Immature natural killer cell (primary cell): ENCODE data around the gene CES4A. TPM values are rescaled to one million over a fixed set of nuclear protein-coding genes. Genes with fewer than 3 reads are reported as not detected.
"Not testable (repeated sequence)": the region's sequence is repeated elsewhere in the genome, so short reads cannot be mapped to it uniquely, and the experiment has no call there.

Experiments used
- DNase-seq, 3 donors: peaks; one replicate each; pipeline ENCODE4 v3.0.0; 2022; ENCODE audit warnings: mixed read lengths in 1 of 3
- H3K27ac Mint-ChIP-seq, 6 donors: one replicate each; pipeline ENCODE4 v1.8.0; 2020; ENCODE audit warnings: mixed read lengths in 6 of 6, mild to moderate bottlenecking in 5 of 6, inconsistent platforms in 4 of 6, moderate library complexity in 3 of 6
- H3K27me3 Mint-ChIP-seq, 3 donors: one replicate each; pipeline ENCODE4 v1.8.0; 2020 to 2021; ENCODE audit warnings: low read depth in 3 of 3, mild to moderate bottlenecking in 3 of 3, mixed read lengths in 3 of 3, moderate library complexity in 3 of 3, inconsistent platforms in 1 of 3
- H3K36me3 Mint-ChIP-seq, 3 donors: one replicate each; pipeline ENCODE4 v1.8.0; 2020; ENCODE audit warnings: mixed read lengths in 3 of 3, inconsistent platforms in 2 of 3, mild to moderate bottlenecking in 2 of 3
- H3K4me1 Mint-ChIP-seq, 2 donors: one replicate each; pipeline ENCODE4 v1.8.0; 2020; ENCODE audit warnings: inconsistent platforms in 2 of 2, mild to moderate bottlenecking in 2 of 2, mixed read lengths in 2 of 2, moderate library complexity in 1 of 2
- H3K4me3 Mint-ChIP-seq, 5 donors: one replicate each; pipeline ENCODE4 v1.8.0; 2020; ENCODE audit warnings: mild to moderate bottlenecking in 5 of 5, mixed read lengths in 5 of 5, inconsistent platforms in 3 of 5, moderate library complexity in 3 of 5
- H3K9me3 Mint-ChIP-seq, 6 donors: one replicate each; pipeline ENCODE4 v1.8.0; 2020; ENCODE audit warnings: mild to moderate bottlenecking in 6 of 6, mixed read lengths in 6 of 6, inconsistent platforms in 4 of 6, moderate library complexity in 3 of 6
- polyA plus RNA-seq, 3 donors: library from polyadenylated mRNA; unstranded; fragments of 300-500 nt; fragmentation: Illumina TruSeq; gene quantifications; one replicate each; pipeline ENCODE4 v1.2.3, GENCODE V29; 2021

Gene CES4A
- polyA plus RNA-seq, 3 donors from 2014 or later = 0.98 to 1.6 TPM; not detected in 1

GRCh38 chr16:66949472-66949871, 38.9 kb upstream of the CES4A start:
- Mint-ChIP-seq H3K4me1 (peaks cover 22 to 27% of the 10 kb centered on the region in 2 donors), H3K27me3 (peaks cover 10 to 27% (median 17%) of the 10 kb centered on the region in 3 donors)

GRCh38 chr16:66950437-66950836, 38.0 kb upstream of the CES4A start:
- Mint-ChIP-seq H3K4me3 (no peak overlapping the region), H3K4me1 (peaks cover 22 to 27% of the 10 kb centered on the region in 2 donors), H3K27me3 (peaks cover 10 to 27% (median 17%) of the 10 kb centered on the region in 3 donors), H3K9me3 (peaks cover 0 to 3% (median 0%) of the 10 kb centered on the region in 6 donors), H3K36me3 (peaks cover 0 to 4% (median 0%) of the 10 kb centered on the region in 3 donors), H3K27ac (no peak overlapping the region)
- DNase-seq = no peak

More at GRCh38 chr16:66949472-66949871, 38.9 kb upstream of the CES4A start:
- no peak for DNase-seq
- H3K36me3 Mint-ChIP-seq = peaks cover 0 to 4% (median 0%) of the 10 kb centered on the region in 3 donors
- peaks cover 0 to 3% (median 0%) of the 10 kb centered on the region in 6 donors for H3K9me3 Mint-ChIP-seq
- no peak overlapping the region for H3K27ac Mint-ChIP-seq
- peak overlapping the region in 3 of 5 donors; percentile 36 to 92 (median 57) for H3K4me3 Mint-ChIP-seq

- DNase-seq = no peak
- no peak overlapping the region for H3K4me3 Mint-ChIP-seq
- peaks cover 10 to 27% (median 17%) of the 10 kb centered on the region in 3 donors for H3K27me3 Mint-ChIP-seq
- peaks cover 22 to 27% of the 10 kb centered on the region in 2 donors for H3K4me1 Mint-ChIP-seq
- no peak overlapping the region for H3K27ac Mint-ChIP-seq
- H3K36me3 Mint-ChIP-seq = peaks cover 0 to 4% (median 0%) of the 10 kb centered on the region in 3 donors
- H3K9me3 Mint-ChIP-seq = peaks cover 0 to 3% (median 0%) of the 10 kb centered on the region in 6 donors
These were observed 37.2 kb upstream of the CES4A start for GRCh38 chr16:66950971-66951790.

GRCh38 chr16:66952430-66953110, 35.8 kb upstream of the CES4A start:
- peaks cover 12 to 27% (median 14%) of the 10 kb centered on the region in 3 donors for H3K27me3 Mint-ChIP-seq
- DNase-seq = no peak
- no peak overlapping the region for H3K4me3 Mint-ChIP-seq
- peaks cover 0 to 3% (median 0%) of the 10 kb centered on the region in 6 donors for H3K9me3 Mint-ChIP-seq
- peaks cover 0 to 4% (median 0%) of the 10 kb centered on the region in 3 donors for H3K36me3 Mint-ChIP-seq
- H3K4me1 Mint-ChIP-seq = peaks cover 15 to 20% of the 10 kb centered on the region in 2 donors
- H3K27ac Mint-ChIP-seq = no peak overlapping the region

GRCh38 chr16:66953462-66954096, 34.8 kb upstream of the CES4A start:
- Mint-ChIP-seq H3K9me3 (peaks cover 0 to 3% (median 0%) of the 10 kb centered on the region in 6 donors), H3K36me3 (peaks cover 0 to 4% (median 0%) of the 10 kb centered on the region in 3 donors), H3K27ac (peak overlapping the region in 1 of 6 donors; percentile 61), H3K4me1 (peaks cover 6 to 10% of the 10 kb centered on the region in 2 donors), H3K4me3 (no peak overlapping the region), H3K27me3 (peaks cover 11 to 21% (median 14%) of the 10 kb centered on the region in 3 donors)
- no peak for DNase-seq

GRCh38 chr16:66954097-66954659, 34.2 kb upstream of the CES4A start:
- peaks cover 0 to 4% (median 0%) of the 10 kb centered on the region in 3 donors for H3K36me3 Mint-ChIP-seq
- H3K9me3 Mint-ChIP-seq = peaks cover 0 to 3% (median 0%) of the 10 kb centered on the region in 6 donors
- DNase-seq = peak; percentile 51 to 62 (median 52)
- H3K27ac Mint-ChIP-seq = peak overlapping the region in 1 of 6 donors; percentile 61
- H3K4me1 Mint-ChIP-seq = peaks cover 0 to 5% of the 10 kb centered on the region in 2 donors
- H3K27me3 Mint-ChIP-seq = peaks cover 8 to 21% (median 14%) of the 10 kb centered on the region in 3 donors
- no peak overlapping the region for H3K4me3 Mint-ChIP-seq

- H3K4me1 Mint-ChIP-seq, H3K9me3 Mint-ChIP-seq, H3K4me3 Mint-ChIP-seq, H3K27ac Mint-ChIP-seq, H3K36me3 Mint-ChIP-seq, DNase-seq: not testable (repeated sequence)
- H3K27me3 Mint-ChIP-seq = peaks cover 4 to 14% (median 10%) of the 10 kb centered on the region in 3 donors
These were observed 32.8 kb upstream of the CES4A start for GRCh38 chr16:66955363-66956153.

- not testable (repeated sequence) for H3K9me3 Mint-ChIP-seq, H3K4me3 Mint-ChIP-seq, H3K36me3 Mint-ChIP-seq, DNase-seq, H3K27ac Mint-ChIP-seq, H3K4me1 Mint-ChIP-seq
- peaks cover 4 to 14% (median 9%) of the 10 kb centered on the region in 3 donors for H3K27me3 Mint-ChIP-seq
These were observed 32.3 kb upstream of the CES4A start for GRCh38 chr16:66956154-66956457.

GRCh38 chr16:66958857-66959703, 29.3 kb upstream of the CES4A start:
- Mint-ChIP-seq H3K36me3 (peaks cover 0 to under 1% (median 0%) of the 10 kb centered on the region in 3 donors), H3K27me3 (peaks cover 0 to 4% (median 1%) of the 10 kb centered on the region in 3 donors), H3K9me3 (no peaks in the 10 kb centered on the region), H3K27ac (peak overlapping the region in 1 of 6 donors; percentile 67), H3K4me3 (no peak overlapping the region), H3K4me1 (no peaks in the 10 kb centered on the region)
- DNase-seq = no peak

- Mint-ChIP-seq H3K27me3 (peaks cover 0 to 4% (median 1%) of the 10 kb centered on the region in 3 donors), H3K27ac (peak overlapping the region in 1 of 6 donors; percentile 15), H3K4me1 (no peaks in the 10 kb centered on the region), H3K4me3 (no peak overlapping the region), H3K9me3 (no peaks in the 10 kb centered on the region), H3K36me3 (no peaks in the 10 kb centered on the region)
- DNase-seq = no peak
These were observed 28.7 kb upstream of the CES4A start for GRCh38 chr16:66959704-66960161.

- Mint-ChIP-seq H3K4me1 (no peaks in the 10 kb centered on the region), H3K36me3 (no peaks in the 10 kb centered on the region), H3K27ac (no peak overlapping the region), H3K9me3 (no peaks in the 10 kb centered on the region), H3K4me3 (no peak overlapping the region), H3K27me3 (peaks cover 0 to 7% (median 1%) of the 10 kb centered on the region in 3 donors)
- DNase-seq = no peak
These were observed 28.1 kb upstream of the CES4A start for GRCh38 chr16:66960270-66960669.
